Keratinocyte (primary cell): ENCODE data around the gene IGHMBP2. TPM values are rescaled to one million over a fixed set of nuclear protein-coding genes. Genes with fewer than 3 reads are reported as not detected.

ENCODE experiments used
- DNase-seq: peaks from one replicate; pipeline ENCODE4 v3.0.0-alpha.2; 2011; ENCODE audit warnings: low read depth, missing footprints, low spot score
- FAIRE-seq: peaks from 2 replicates; lab custom pipeline; 2011; peaks lifted over from hg19 to GRCh38; lab: Jason Lieb, UNC
- H2AFZ ChIP-seq: 2 replicates; pipeline ENCODE4 v1.6.0; 2012; ENCODE audit warnings: low read length, control low read depth, inconsistent platforms; ENCODE audit not compliant: control insufficient read depth
- H3K27ac ChIP-seq: 2 replicates; pipeline ENCODE4 v1.5.1; 2011; ENCODE audit warnings: low read length; ENCODE audit not compliant: control insufficient read depth, insufficient read depth
- H3K27me3 ChIP-seq: 3 replicates; pipeline ENCODE4 v1.6.0; 2011; ENCODE audit warnings: low read length; ENCODE audit not compliant: control insufficient read depth, insufficient read depth; ENCODE audit errors: extremely low read depth
- H3K36me3 ChIP-seq, 2 experiments: 2 replicates in 1 of 2; 3 replicates in 1 of 2; pipeline ENCODE4 v1.5.1; 2011; ENCODE audit warnings: low read length in 2 of 2, mild to moderate bottlenecking in 1 of 2; ENCODE audit not compliant: control insufficient read depth in 2 of 2, insufficient read depth in 2 of 2; ENCODE audit errors: extremely low read depth in 1 of 2
- H3K4me1 ChIP-seq: 3 replicates; pipeline ENCODE4 v1.5.1; 2011; ENCODE audit warnings: low read length; ENCODE audit not compliant: control insufficient read depth, insufficient read depth; ENCODE audit errors: extremely low read depth
- H3K4me2 ChIP-seq: 3 replicates; pipeline ENCODE4 v1.6.0; 2011; ENCODE audit warnings: low read depth, low read length; ENCODE audit not compliant: control insufficient read depth, insufficient read depth; ENCODE audit errors: extremely low read depth
- H3K4me3 ChIP-seq, 3 experiments: fragments of 200-600 bp in 1 of 3; sonication (generic) in 1 of 3; 2 replicates in 2 of 3; 3 replicates in 1 of 3; pipeline ENCODE4 v1.5.1; 2011 to 2016; ENCODE audit warnings: low read length in 3 of 3, mild to moderate bottlenecking in 3 of 3, control low read depth in 2 of 3, inconsistent platforms in 1 of 3, low read depth in 1 of 3, mixed read lengths in 1 of 3, mixed run types in 1 of 3, moderate library complexity in 1 of 3; ENCODE audit not compliant: control insufficient read depth in 2 of 3, insufficient read depth in 2 of 3; ENCODE audit errors: extremely low read depth in 1 of 3
- H3K79me2 ChIP-seq: 2 replicates; pipeline ENCODE4 v1.6.0; 2012; ENCODE audit warnings: low read length; ENCODE audit not compliant: control insufficient read depth, insufficient read depth
- H3K9ac ChIP-seq: 3 replicates; pipeline ENCODE4 v1.6.0; 2011; ENCODE audit warnings: low read length; ENCODE audit not compliant: control insufficient read depth, insufficient read depth; ENCODE audit errors: extremely low read depth
- H3K9me1 ChIP-seq: 3 replicates; pipeline ENCODE4 v1.6.0; 2011; ENCODE audit warnings: low read length; ENCODE audit not compliant: control insufficient read depth, insufficient read depth; ENCODE audit errors: extremely low read depth
- H3K9me3 ChIP-seq: 2 replicates; pipeline ENCODE4 v1.5.1; 2012; ENCODE audit warnings: low read depth, low read length; ENCODE audit not compliant: control insufficient read depth
- H4K20me1 ChIP-seq: 3 replicates; pipeline ENCODE4 v1.6.0; 2011; ENCODE audit warnings: low read length; ENCODE audit not compliant: control insufficient read depth, insufficient read depth; ENCODE audit errors: extremely low read depth
- CTCF ChIP-seq, 3 experiments: IDR thresholded peaks in 1 of 3; conservative IDR thresholded peaks in 1 of 3; optimal IDR thresholded peaks in 1 of 3; 2 replicates in 2 of 3; 3 replicates in 1 of 3; pipeline versions ENCODE3 to v1.5.1; 2011; ENCODE audit warnings: low read length in 3 of 3, mild to moderate bottlenecking in 3 of 3, moderate library complexity in 2 of 3, control low read depth in 1 of 3, inconsistent platforms in 1 of 3; ENCODE audit not compliant: insufficient read depth in 2 of 3; ENCODE audit errors: extremely low read depth in 1 of 3
- EZH2 ChIP-seq: IDR thresholded peaks from one replicate; pipeline ENCODE4 v1.6.1; 2012; ENCODE audit warnings: inconsistent platforms, mild to moderate bottlenecking, low read length, moderate library complexity
- dilution Hi-C: fragments of 300-500 bp; cut with MboI; formaldehyde crosslinking; loops from one replicate; pipeline ENCODE4 v1.7.0; 2020; ENCODE audit warnings: low sequenced_read_pairs; ENCODE audit not compliant: extremely low pct_ligation_motif_present
- polyA plus RNA-seq, 5 experiments: library from polyadenylated mRNA; depleted of rRNA in 3 of 5; stranded (reverse) in 3 of 5; stranded (forward) in 1 of 5; unstranded in 1 of 5; fragments of >200 nt; gene quantifications; 1 replicate in 1 of 5; 2 replicates in 3 of 5; 3 replicates in 1 of 5; pipeline versions ENCODE4 v1.2.1 to v1.2.3, GENCODE V29; 2011 to 2012; ENCODE audit warnings: missing spikeins in 2 of 5, low read depth in 1 of 5, low replicate concordance in 1 of 5

IGHMBP2 gene
- polyA plus RNA-seq, 1 donor (not counting 4 experiments of a cell fraction or from before 2014, with no cell fraction given), result 10.0 TPM

- Histone ChIP-seq H3K4me1 (no peaks in the 10 kb centered on the region), H3K36me3 (peaks cover 12 to 35% of the 10 kb centered on the region in 2 experiments), H3K9ac (no peak overlapping the region), H3K9me3 (no peaks in the 10 kb centered on the region), H3K9me1 (no peaks in the 10 kb centered on the region), H3K27ac (no peak overlapping the region), H4K20me1 (no peaks in the 10 kb centered on the region), H3K4me2 (no peak overlapping the region), H3K79me2 (no peaks in the 10 kb centered on the region), H3K27me3 (no peaks in the 10 kb centered on the region), H3K4me3 (no peak overlapping the region), H2AFZ (no peak overlapping the region)
- FAIRE-seq (no peak), DNase-seq (no peak)
- dilution Hi-C loops, result no loop called here
- TF ChIP-seq CTCF (optimal IDR thresholded peaks at IDR 0.05 in 1 of 3, IDR thresholded peaks at IDR 0.05 in 1 of 3, conservative IDR thresholded peaks at IDR 0.05 in 1 of 3; ENCODE audit: extremely low read depth in 1 of 3, insufficient read depth in 2 of 3, low read length in 3 of 3), result no peak
- no peak for TF ChIP-seq EZH2
Observed at GRCh38 chr11:68932358-68932757, 28.7 kb downstream of the IGHMBP2 start.

- H2AFZ ChIP-seq, result no peak overlapping the region
Observed at GRCh38 chr11:68932933-68933577, 29.4 kb downstream of the IGHMBP2 start.

More at GRCh38 chr11:68932933-68933577, 29.4 kb downstream of the IGHMBP2 start:
- no peak overlapping the region for H3K4me3 ChIP-seq
- H3K4me2 ChIP-seq, result no peak overlapping the region
- no peak overlapping the region for H3K9ac ChIP-seq
- no peaks in the 10 kb centered on the region for H3K9me1 ChIP-seq
- H4K20me1 ChIP-seq, result no peaks in the 10 kb centered on the region
- TF ChIP-seq CTCF (optimal IDR thresholded peaks at IDR 0.05 in 1 of 3, IDR thresholded peaks at IDR 0.05 in 1 of 3, conservative IDR thresholded peaks at IDR 0.05 in 1 of 3; ENCODE audit: extremely low read depth in 1 of 3, insufficient read depth in 2 of 3, low read length in 3 of 3) (no peak), EZH2 (no peak)
- H3K36me3 ChIP-seq, result peaks cover 17 to 34% of the 10 kb centered on the region in 2 experiments
- H3K27me3 ChIP-seq, result no peaks in the 10 kb centered on the region
- no peak overlapping the region for H3K27ac ChIP-seq
- no peaks in the 10 kb centered on the region for H3K9me3 ChIP-seq
- H3K4me1 ChIP-seq, result no peaks in the 10 kb centered on the region
- DNase-seq, result no peak
- H3K79me2 ChIP-seq, result no peaks in the 10 kb centered on the region
- no peak for FAIRE-seq
- dilution Hi-C loops, result no loop called here
